GM12872 (cell line): Measurements from ENCODE around the gene FUT6.

ENCODE experiments used
- CTCF ChIP-seq: IDR thresholded peaks from 3 replicates; pipeline ENCODE4 v1.5.1; 2011; ENCODE audit warnings: low read depth, mild to moderate bottlenecking, low read length, moderate library complexity; ENCODE audit not compliant: insufficient read depth

The FUT6 gene

DNA sequence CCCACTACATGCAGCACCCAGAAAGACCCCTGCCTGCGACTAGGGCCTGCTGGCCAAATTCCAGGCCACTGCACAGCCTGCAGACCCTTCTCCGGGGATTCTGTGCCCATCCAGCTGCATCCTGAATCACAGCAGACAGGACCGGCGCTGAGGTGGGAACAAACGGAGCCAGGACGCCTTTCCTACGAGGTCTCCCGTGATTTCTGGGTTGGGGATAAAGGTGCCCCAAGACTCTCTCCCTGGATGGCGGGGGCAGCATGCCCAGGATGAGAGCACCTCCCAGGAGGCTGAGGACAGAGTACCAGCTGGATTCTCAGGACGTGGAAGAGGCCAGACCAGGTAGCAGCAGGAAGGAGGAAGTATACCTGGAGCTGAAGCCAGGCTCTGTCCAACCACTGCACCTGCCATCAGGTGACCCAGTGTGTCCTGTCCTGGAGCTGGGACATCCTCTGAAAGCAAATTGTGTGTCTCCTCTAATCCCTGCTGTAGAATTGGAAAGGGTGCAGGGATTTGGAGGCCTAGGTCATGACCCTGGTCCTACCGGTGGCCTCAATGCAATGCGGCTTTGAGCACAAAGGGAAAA, 34.2 kb upstream of the FUT6 start:
- TF ChIP-seq CTCF: no peak

GRCh38 chr19:5870986-5871394, 31.5 kb upstream of the FUT6 start:
- TF ChIP-seq CTCF: no peak

- TF ChIP-seq CTCF: no peak
These were observed 28.0 kb upstream of the FUT6 start for GRCh38 chr19:5867201-5868136.

GRCh38 chr19:5865772-5866171, 26.3 kb upstream of the FUT6 start:
- TF ChIP-seq CTCF: no peak

DNA sequence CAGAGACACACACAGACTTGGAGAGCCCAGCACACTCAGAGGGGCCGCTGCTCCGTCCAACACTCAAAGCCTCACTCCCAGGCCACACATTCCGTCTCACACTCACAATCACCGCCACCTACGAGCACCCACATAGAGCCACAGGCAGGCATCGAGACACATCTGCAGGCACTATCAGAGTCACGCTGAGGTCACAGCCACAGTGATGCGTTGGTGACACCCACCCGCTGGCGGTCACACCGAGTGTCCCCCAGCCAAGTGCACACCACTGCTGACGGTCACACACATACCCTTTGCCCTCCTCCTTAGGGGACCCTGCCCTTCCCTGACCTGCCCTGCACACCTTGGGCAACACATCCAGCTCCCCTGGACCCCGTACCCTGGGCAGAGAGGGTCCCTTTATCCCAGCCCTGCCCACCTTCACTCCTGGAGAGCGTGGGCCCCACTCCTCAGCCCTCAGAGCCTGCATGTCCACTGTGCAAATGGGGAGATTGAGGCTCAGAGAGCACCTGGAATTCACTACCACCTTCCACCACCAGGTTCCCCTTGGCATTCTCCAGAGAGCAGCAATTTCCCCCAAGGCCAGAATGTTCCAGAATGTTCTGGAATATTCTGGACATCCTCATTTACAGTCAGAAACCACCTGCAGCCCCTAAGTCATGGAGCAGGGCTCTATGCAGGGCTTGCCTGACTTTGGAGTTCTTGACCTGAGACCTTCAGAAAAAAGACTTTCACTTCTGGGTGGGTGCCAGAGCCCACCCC, 25.4 kb upstream of the FUT6 start:
- TF ChIP-seq CTCF: 0 out of 3 replicates have a peak, but pooled peaks have one; percentile 19

DNA sequence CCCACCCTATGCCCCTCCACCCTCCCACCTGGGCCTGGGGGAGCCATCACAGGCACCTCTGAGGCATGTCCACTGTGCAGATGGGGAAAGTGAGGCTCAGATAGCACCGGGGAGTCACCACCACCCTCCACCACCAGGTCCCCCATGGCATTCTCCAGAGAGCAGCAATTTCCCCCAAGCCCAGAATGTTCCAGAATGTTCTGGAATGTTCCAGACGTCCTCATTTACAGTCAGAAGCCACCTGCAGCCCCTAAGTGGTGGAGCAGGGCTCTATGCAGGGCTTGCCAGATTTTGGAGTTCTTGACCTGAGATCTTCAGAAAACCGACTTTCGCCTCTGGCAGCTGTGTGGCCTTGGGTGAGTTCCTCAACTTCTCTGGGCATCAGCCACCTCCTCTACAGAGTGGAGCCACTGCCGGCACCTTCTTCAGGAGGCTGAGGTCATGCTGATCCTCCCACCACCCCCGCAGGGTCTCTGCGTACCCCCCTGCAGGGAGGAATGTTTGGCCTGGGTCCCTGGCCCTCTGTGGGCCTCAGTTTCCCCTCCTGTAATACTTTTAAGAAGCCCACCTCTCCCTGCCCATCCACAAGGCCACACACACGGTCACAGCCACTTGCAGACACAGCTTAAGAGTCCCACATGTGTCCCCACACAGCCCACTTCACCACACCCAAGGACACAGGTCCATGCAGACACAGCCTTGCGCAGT, 24.7 kb upstream of the FUT6 start:
- no peak for TF ChIP-seq CTCF
